Neuronal stem cell (in vitro differentiated cells): ENCODE measurements around the gene SLC25A48.

Experiments
- DNase-seq: peaks from one replicate; pipeline ENCODE4 v3.0.0-alpha.2; 2013; ENCODE audit warnings: low spot score
- H2AFZ ChIP-seq: one replicate; pipeline ENCODE4 v1.6.1; 2013; ENCODE audit warnings: mild to moderate bottlenecking, low read length, inconsistent platforms
- H2AK5ac ChIP-seq: 2 replicates; pipeline ENCODE4 v1.6.1; 2013; ENCODE audit warnings: low read depth, mild to moderate bottlenecking, inconsistent platforms, low read length, moderate library complexity, mixed read lengths
- H2BK120ac ChIP-seq: 2 replicates; pipeline ENCODE4 v1.6.1; 2013; ENCODE audit warnings: low read depth, mild to moderate bottlenecking, inconsistent platforms, low read length, moderate library complexity, mixed read lengths
- H2BK12ac ChIP-seq: one replicate; pipeline ENCODE4 v1.6.1; 2013; ENCODE audit warnings: low read length, inconsistent platforms
- H2BK15ac ChIP-seq: 2 replicates; pipeline ENCODE4 v1.6.1; 2013; ENCODE audit warnings: mild to moderate bottlenecking, low read length, inconsistent platforms, mixed read lengths
- H2BK5ac ChIP-seq: one replicate; pipeline ENCODE4 v1.6.1; 2013; ENCODE audit warnings: inconsistent platforms, mild to moderate bottlenecking, low read length, moderate library complexity
- H3K14ac ChIP-seq: one replicate; pipeline ENCODE4 v1.6.1; 2013; ENCODE audit warnings: low read length, inconsistent platforms
- H3K18ac ChIP-seq: 2 replicates; pipeline ENCODE4 v1.6.1; 2013; ENCODE audit warnings: low read length, inconsistent platforms
- H3K23ac ChIP-seq: 2 replicates; pipeline ENCODE4 v1.6.1; 2013; ENCODE audit warnings: low read depth, mild to moderate bottlenecking, mixed read lengths, low read length, inconsistent platforms; ENCODE audit not compliant: poor library complexity
- H3K27ac ChIP-seq: replicated peaks from 3 replicates; pipeline ENCODE4 v1.5.1; 2013; ENCODE audit warnings: low read length, inconsistent platforms
- H3K27me3 ChIP-seq, 3 experiments: 2 replicates each; pipeline ENCODE4 v1.6.1; 2013; ENCODE audit warnings: low read length in 3 of 3, mild to moderate bottlenecking in 2 of 3, inconsistent platforms in 1 of 3, low read depth in 1 of 3, mixed read lengths in 1 of 3, moderate library complexity in 1 of 3; ENCODE audit not compliant: control insufficient read depth in 3 of 3, insufficient read depth in 3 of 3
- H3K36me3 ChIP-seq, 2 donors: replicated peaks in 1 of 2; 2 replicates each; pipeline ENCODE4 v1.6.1; 2013; ENCODE audit warnings: low read length in 2 of 2; ENCODE audit not compliant: control insufficient read depth in 2 of 2, insufficient read depth in 2 of 2
- H3K4ac ChIP-seq: 2 replicates; pipeline ENCODE4 v1.6.1; 2013; ENCODE audit warnings: inconsistent platforms, mild to moderate bottlenecking, low read length, moderate library complexity
- H3K4me1 ChIP-seq, 2 donors: 1 replicate in 1 of 2; 2 replicates in 1 of 2; pipeline ENCODE4 v1.6.1; 2013; ENCODE audit warnings: low read length in 2 of 2, low read depth in 1 of 2; ENCODE audit not compliant: control insufficient read depth in 2 of 2, insufficient read depth in 1 of 2
- H3K4me2 ChIP-seq: one replicate; pipeline ENCODE4 v1.6.1; 2013; ENCODE audit warnings: mild to moderate bottlenecking, low read length, inconsistent platforms; ENCODE audit not compliant: insufficient read depth, poor library complexity, severe bottlenecking
- H3K4me3 ChIP-seq, 2 donors: 2 replicates each; pipeline ENCODE4 v1.5.1; 2013; ENCODE audit warnings: low read length in 2 of 2, mild to moderate bottlenecking in 2 of 2, inconsistent platforms in 1 of 2, moderate library complexity in 1 of 2
- H3K79me1 ChIP-seq: one replicate; pipeline ENCODE4 v1.6.1; 2013; ENCODE audit warnings: low read depth, mild to moderate bottlenecking, inconsistent platforms, low read length, moderate library complexity
- H3K9ac ChIP-seq: one replicate; pipeline ENCODE4 v1.6.1; 2013; ENCODE audit warnings: mild to moderate bottlenecking, low read depth, low read length, inconsistent platforms; ENCODE audit not compliant: poor library complexity
- H3K9me3 ChIP-seq, 2 donors: replicated peaks in 1 of 2; 2 replicates each; pipeline versions ENCODE3 to v1.6.1; 2013; ENCODE audit warnings: low read length in 2 of 2, mild to moderate bottlenecking in 2 of 2, inconsistent platforms in 1 of 2, low read depth in 1 of 2, mixed read lengths in 1 of 2, moderate library complexity in 1 of 2; ENCODE audit not compliant: control insufficient read depth in 2 of 2, insufficient read depth in 1 of 2
- H4K8ac ChIP-seq: one replicate; pipeline ENCODE4 v1.6.1; 2013; ENCODE audit warnings: low read depth, mild to moderate bottlenecking, inconsistent platforms, low read length, moderate library complexity
- H4K91ac ChIP-seq: one replicate; pipeline ENCODE4 v1.6.1; 2013; ENCODE audit warnings: low read length, low read depth, mild to moderate bottlenecking, inconsistent platforms; ENCODE audit not compliant: poor library complexity
- WGBS, 2 donors: extraction: QIAGEN DNeasy Blood & Tissue Kit; methylation state at CpG; one replicate each; pipeline ENCODE4 v1.1.7; 2013; ENCODE audit warnings: missing lambda C conversion rate in 2 of 2, mixed read lengths in 1 of 2; ENCODE audit not compliant: insufficient read length in 2 of 2, insufficient replicate concordance in 1 of 2; ENCODE audit errors: extremely low coverage in 2 of 2; 5-methylcytosine and 5-hydroxymethylcytosine counted together

SLC25A48 gene

DNA sequence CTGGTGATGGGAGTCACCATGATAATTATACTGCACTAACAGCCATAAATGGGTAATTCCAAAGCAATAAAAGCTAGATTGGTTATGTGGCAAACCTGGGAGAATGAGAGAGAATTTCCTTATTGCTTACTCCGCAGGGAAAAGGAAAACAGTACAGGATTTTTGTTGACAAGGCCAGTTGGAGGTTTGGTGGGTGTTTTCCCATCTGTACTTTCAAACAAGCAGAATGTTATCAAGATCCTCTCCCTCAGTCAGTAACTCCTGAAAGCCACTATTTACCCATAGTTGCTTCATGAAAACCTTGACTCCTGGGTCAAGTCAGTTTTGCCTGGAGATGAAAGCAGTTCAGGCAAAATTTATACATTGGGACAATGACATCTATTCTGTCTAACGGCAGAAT, 34.8 kb downstream of the SLC25A48 start:
- no peak overlapping the region for H4K8ac ChIP-seq
- H3K4ac ChIP-seq, result no peak overlapping the region
- no peak overlapping the region for H2BK12ac ChIP-seq
- no peak overlapping the region for H4K91ac ChIP-seq
- H3K79me1 ChIP-seq, result no peaks in the 10 kb centered on the region
- peaks cover 0 to 2% of the 10 kb centered on the region in 2 donors for H3K4me1 ChIP-seq
- H2AFZ ChIP-seq, result no peak overlapping the region
- H3K9ac ChIP-seq, result no peak overlapping the region
- no peak overlapping the region for H2BK5ac ChIP-seq
- H3K27me3 ChIP-seq, result no peaks in the 10 kb centered on the region
- no peak overlapping the region for H3K4me2 ChIP-seq
- H2AK5ac ChIP-seq, result no peak overlapping the region
- H2BK15ac ChIP-seq, result no peak overlapping the region
- no peak overlapping the region for H3K4me3 ChIP-seq
- H3K23ac ChIP-seq, result no peak overlapping the region
- H3K9me3 ChIP-seq, result no peaks in the 10 kb centered on the region
- H3K27ac ChIP-seq, result no peak overlapping the region
- H3K18ac ChIP-seq, result no peak overlapping the region
- DNase-seq, result no peak
- no peak overlapping the region for H2BK120ac ChIP-seq
- no CpG with 5 or more reads among the region's 2 CpGs for WGBS, 2 donors
- no peaks in the 10 kb centered on the region for H3K36me3 ChIP-seq
- no peak overlapping the region for H3K14ac ChIP-seq

DNA sequence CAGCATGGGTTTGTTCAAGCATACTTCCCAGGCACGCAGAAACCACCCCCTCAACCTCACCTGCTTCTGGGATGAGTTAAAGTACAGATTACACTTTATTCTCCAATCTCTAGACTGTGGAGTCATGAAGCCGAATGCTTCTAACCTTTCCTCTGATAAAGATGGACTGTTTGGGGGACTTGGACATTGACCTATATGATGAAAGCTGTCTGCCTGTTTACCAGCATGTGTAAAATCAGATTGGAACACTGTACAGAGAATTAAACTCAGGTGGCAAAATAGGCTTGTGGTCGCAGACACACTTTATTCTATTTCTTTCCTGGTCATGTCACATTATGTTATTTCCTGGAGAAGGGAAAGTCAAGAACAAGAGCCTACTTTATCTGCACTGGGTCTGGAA, 35.5 kb downstream of the SLC25A48 start:
- Histone ChIP-seq H3K14ac (no peak overlapping the region), H3K18ac (no peak overlapping the region), H2BK12ac (no peak overlapping the region), H3K9me3 (no peaks in the 10 kb centered on the region), H3K4ac (no peak overlapping the region), H3K4me3 (no peak overlapping the region), H2AFZ (no peak overlapping the region), H2BK5ac (no peak overlapping the region), H3K4me2 (no peak overlapping the region), H4K91ac (no peak overlapping the region), H3K27ac (no peak overlapping the region), H3K36me3 (no peaks in the 10 kb centered on the region), H3K27me3 (no peaks in the 10 kb centered on the region), H4K8ac (no peak overlapping the region), H3K4me1 (peaks cover 0 to 2% of the 10 kb centered on the region in 2 donors), H2AK5ac (no peak overlapping the region), H3K23ac (no peak overlapping the region), H2BK15ac (no peak overlapping the region), H3K9ac (no peak overlapping the region), H3K79me1 (no peaks in the 10 kb centered on the region), H2BK120ac (no peak overlapping the region)
- WGBS, 2 donors, result no CpG with 5 or more reads among the region's 3 CpGs
- DNase-seq, result no peak

DNA sequence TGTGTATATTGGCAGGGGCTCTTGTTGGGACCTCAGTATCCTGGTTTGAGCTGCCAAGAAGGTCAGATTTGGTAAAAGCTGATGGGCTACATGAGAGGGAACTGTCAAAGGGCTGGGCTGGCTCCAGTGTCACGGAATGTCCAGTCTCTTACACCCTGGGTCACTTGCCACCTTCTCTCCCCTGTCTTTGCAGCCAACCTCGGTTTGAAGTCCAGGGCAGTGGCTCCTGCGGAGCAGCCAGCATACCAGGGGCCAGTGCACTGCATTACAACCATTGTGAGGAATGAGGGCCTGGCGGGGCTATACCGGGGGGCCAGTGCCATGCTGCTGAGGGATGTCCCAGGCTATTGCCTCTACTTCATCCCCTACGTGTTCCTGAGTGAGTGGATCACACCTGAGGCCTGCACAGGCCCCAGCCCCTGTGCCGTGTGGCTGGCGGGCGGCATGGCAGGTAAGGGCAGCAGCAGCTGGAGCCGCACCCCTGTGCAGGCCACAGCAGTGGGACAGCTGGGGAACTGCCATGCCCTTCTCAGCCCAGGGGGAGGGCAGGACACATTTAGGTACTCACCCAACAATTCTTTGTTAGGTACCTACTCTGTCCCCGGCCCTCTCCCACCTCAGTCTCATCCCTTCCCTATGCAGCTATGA, 36.9 kb downstream of the SLC25A48 start:
- Histone ChIP-seq H3K23ac (no peak overlapping the region), H2BK15ac (no peak overlapping the region), H3K9ac (no peak overlapping the region), H3K4me3 (peak overlapping the region in 1 of 2 donors; percentile 41), H3K27me3 (no peaks in the 10 kb centered on the region), H3K4ac (no peak overlapping the region), H2BK5ac (no peak overlapping the region), H2BK12ac (peak overlapping the region; percentile 46), H3K4me2 (no peak overlapping the region), H3K36me3 (no peaks in the 10 kb centered on the region), H3K79me1 (no peaks in the 10 kb centered on the region), H2AFZ (no peak overlapping the region), H3K14ac (no peak overlapping the region), H2AK5ac (peak overlapping the region; percentile 34), H3K9me3 (no peaks in the 10 kb centered on the region), H3K27ac (no peak overlapping the region), H3K18ac (peak overlapping the region; percentile 35), H2BK120ac (no peak overlapping the region), H4K91ac (no peak overlapping the region), H3K4me1 (peaks cover 0 to 2% of the 10 kb centered on the region in 2 donors), H4K8ac (no peak overlapping the region)
- no CpG with 5 or more reads among the region's 11 CpGs for WGBS, 2 donors
- DNase-seq, result no peak

DNA sequence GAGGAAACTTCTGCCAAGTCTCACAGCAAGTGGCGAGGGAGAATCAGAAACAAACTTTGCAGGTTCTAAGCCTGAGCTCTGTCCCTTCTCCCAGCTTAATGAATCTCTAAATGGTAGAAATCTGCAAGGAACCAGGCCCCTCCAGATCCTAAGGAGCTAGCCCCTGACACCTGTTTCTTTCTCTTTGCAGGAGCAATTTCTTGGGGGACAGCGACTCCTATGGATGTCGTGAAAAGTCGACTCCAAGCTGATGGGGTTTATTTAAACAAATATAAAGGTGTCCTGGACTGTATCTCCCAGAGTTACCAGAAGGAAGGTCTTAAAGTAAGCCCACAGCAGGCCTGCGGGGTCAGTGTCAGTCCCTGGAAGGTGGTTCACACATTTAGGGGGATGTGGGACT, 39.4 kb downstream of the SLC25A48 start:
- Histone ChIP-seq H2BK5ac (no peak overlapping the region), H3K27ac (no peak overlapping the region), H3K14ac (no peak overlapping the region), H3K18ac (no peak overlapping the region), H3K79me1 (no peaks in the 10 kb centered on the region), H4K91ac (no peak overlapping the region), H3K9me3 (no peaks in the 10 kb centered on the region), H2BK12ac (no peak overlapping the region), H4K8ac (no peak overlapping the region), H3K4me2 (no peak overlapping the region), H3K4me3 (no peak overlapping the region), H3K27me3 (no peaks in the 10 kb centered on the region), H2AFZ (no peak overlapping the region), H3K23ac (no peak overlapping the region), H2BK15ac (no peak overlapping the region), H3K4ac (no peak overlapping the region), H2AK5ac (peak overlapping the region; percentile 16), H3K4me1 (peaks cover 0 to 2% of the 10 kb centered on the region in 2 donors), H3K9ac (no peak overlapping the region), H3K36me3 (no peaks in the 10 kb centered on the region), H2BK120ac (no peak overlapping the region)
- WGBS, 2 donors, result no CpG with 5 or more reads among the region's 5 CpGs
- no peak for DNase-seq
